GM18502 (cell line): ENCODE results near the gene GPR61.

Experiments
- ATAC-seq: cut with Tn5 transposase; IDR thresholded peaks from one replicate; pipeline ENCODE4 v1.9.1; 2021; ENCODE audit warnings: mild to moderate bottlenecking; ENCODE audit not compliant: unreplicated experiment, poor library complexity

Gene GPR61

GRCh38 chr1:109564194-109564878 is 24.7 kb downstream of the GPR61 start:
- ATAC-seq: no peak

GRCh38 chr1:109565241-109565640 is 25.6 kb downstream of the GPR61 start:
- ATAC-seq: no peak

DNA sequence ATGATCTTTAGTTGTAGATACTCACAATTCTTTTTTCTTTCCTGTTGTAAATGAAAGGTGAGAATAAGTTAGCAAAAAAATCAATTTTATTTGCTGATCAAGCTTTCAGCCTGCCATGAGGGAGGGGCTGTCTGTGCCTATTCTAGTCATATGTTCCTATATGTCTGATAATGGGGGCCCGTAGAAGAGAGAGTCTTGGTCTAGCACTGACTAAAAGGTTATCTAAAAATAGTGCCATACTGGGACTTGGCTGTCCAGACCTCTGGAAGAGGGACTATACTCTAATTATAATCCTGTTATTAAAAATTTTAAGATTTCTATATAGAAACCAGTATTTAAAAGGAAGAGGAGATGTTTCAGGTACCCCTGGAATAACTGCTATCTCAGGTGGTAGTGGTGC is 27.3 kb downstream of the GPR61 start:
- ATAC-seq: no peak

GRCh38 chr1:109567877-109568672 is 28.4 kb downstream of the GPR61 start:
- ATAC-seq: no peak

- ATAC-seq: no peak
These were observed 29.7 kb downstream of the GPR61 start for GRCh38 chr1:109569323-109569722.

GRCh38 chr1:109570414-109570813 is 30.7 kb downstream of the GPR61 start:
- no peak for ATAC-seq

DNA sequence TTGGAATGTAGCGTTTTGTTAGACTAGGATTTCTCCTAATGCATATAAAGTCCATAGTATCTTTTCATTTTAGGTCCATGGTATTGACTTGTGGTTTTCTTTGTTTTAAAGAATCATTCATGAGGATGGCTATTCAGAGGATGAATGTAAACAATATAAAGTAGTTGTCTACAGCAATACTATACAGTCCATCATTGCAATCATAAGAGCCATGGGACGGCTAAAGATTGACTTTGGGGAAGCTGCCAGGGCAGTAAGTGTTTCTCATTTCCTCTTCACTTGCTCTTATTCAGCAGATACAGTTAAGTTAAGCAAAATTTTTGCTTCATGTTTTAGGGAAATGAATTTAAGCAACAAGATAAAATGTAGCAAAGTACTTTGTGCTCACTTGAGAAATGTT is 34.1 kb downstream of the GPR61 start:
- no peak for ATAC-seq

GRCh38 chr1:109578947-109579443 is 39.3 kb downstream of the GPR61 start:
- no peak for ATAC-seq

DNA sequence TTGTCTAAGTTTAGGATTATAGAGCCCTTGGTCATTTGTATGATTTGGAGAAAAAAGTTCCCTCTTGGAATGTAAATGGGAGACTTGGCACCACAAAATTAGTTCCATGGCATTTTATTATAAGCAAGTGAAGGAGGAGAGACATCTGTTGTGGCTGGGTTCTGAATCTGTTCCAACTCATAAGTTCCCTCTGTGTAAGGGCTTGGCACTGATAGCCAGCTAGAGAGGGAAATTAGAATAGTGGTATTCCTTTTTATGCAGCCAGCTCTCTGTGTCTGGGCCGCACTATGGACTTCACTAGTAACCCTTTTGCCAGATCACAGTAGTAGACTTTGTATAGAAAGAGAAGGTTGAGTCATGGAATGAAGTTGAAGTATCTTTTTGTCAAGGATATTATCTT is 39.8 kb downstream of the GPR61 start:
- no peak for ATAC-seq

DNA sequence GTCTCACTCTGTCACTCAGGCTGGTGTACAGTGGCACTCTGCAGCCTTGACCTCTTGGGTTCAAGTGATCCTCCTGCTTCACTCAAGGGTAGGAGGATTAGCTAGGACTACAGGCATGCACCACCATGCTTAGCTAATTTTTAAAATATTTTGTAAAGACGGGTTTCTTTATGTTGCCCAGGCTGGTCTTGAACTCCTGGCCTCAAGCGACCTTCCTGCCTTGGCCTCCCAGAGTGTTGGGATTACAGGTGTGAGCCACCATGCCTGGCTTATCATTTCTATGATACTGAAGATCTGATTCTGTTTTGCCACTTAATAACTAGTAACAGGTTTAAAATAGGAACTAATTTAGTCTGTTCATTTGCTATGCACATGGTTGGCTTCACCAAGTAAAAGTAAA is 42.3 kb downstream of the GPR61 start:
- no peak for ATAC-seq

- no peak for ATAC-seq
These were observed 45.1 kb downstream of the GPR61 start for GRCh38 chr1:109584766-109585165.

DNA sequence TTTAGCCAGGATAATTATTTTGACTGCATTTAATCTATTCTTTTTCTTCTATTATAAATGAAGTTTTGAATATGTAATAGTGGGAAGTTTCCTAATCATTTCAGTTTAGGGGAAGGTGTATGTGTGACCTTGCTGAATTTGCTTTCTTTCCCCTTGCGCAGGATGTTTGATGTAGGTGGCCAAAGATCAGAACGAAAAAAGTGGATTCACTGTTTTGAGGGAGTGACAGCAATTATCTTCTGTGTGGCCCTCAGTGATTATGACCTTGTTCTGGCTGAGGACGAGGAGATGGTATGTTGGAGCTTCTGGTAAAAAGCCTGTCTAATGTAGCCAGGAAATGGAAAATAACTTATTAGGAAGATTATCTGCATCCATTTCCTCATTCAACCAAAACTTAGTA is 46.4 kb downstream of the GPR61 start:
- ATAC-seq: no peak

- no peak for ATAC-seq
These were observed 49.5 kb downstream of the GPR61 start for GRCh38 chr1:109589177-109589576.

DNA sequence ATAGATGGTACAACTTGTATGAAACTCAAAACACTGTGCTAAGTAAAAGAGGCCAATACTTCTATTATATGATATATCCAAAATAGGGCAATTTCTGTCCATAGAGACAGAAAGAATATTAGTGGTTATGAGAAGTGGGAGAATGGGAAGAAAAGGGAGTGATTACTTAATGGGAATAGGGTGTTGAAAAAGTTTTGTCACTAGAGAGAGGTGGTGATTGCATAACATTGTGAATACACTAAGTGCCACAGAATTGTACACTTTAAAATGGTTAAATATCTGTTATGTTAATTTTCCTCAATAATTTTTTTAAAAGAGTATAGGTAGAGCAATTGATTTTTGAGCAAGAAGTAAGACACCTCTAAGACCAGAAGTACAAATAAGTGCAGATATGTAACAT is 50.0 kb downstream of the GPR61 start:
- no peak for ATAC-seq

DNA sequence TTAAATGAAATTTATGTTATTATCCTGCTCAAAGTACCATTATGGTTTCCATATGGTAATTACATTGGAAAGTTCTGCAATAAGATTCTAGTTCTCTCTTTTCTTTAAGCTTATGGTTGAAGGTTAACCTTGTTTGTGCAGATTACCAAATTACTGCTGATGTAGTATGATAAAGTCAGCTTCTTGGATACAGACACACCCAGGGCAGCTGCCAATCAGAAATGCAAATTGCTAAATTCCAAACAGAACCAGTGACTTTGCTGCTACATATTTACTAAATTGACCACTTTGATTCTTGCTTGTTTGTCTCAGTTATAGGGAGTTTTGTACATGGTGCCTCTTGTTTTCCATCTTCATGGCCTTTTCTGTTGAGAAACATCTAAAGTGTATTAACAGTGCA is 53.2 kb downstream of the GPR61 start:
- no peak for ATAC-seq

DNA sequence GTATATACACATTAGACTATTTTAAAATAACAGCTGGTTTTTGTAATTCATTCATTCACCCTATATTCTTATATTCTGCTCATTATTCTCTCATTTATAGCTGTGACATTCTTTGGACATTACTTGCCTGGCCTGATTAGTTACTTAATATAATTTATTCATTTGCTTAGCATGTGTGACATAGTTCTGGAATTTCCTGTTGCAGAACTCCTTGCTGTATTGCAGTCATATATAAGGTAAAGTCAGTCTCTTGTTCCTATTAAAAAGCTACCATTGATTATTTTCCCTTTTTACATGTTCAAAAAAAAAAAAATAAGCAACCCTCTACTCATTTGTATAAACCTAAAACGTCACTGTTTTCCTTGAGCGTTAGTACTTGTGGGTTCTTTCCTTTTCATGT is 55.9 kb downstream of the GPR61 start:
- ATAC-seq: no peak
